Liver (tissue), 9 donors: ENCODE measurements around the gene NRG3. TPM values are rescaled to one million over a fixed set of nuclear protein-coding genes. Genes with fewer than 3 reads are reported as not detected.

Experiments
- DNase-seq: peaks from one replicate; pipeline ENCODE4 v3.0.0-alpha.2; 2017; ENCODE audit warnings: low spot score
- H3K27ac ChIP-seq, 2 donors: one replicate each; pipeline ENCODE4 v1.7.0; 2013; ENCODE audit warnings: inconsistent platforms in 2 of 2, low read length in 2 of 2, control low read depth in 1 of 2, low read depth in 1 of 2, mild to moderate bottlenecking in 1 of 2
- H3K27me3 ChIP-seq, 4 donors: one replicate each; pipeline versions ENCODE4 v1.6.1 to v1.7.0; 2013; ENCODE audit warnings: low read length in 3 of 4, inconsistent platforms in 1 of 4, mild to moderate bottlenecking in 1 of 4, moderate library complexity in 1 of 4; ENCODE audit not compliant: control insufficient read depth in 4 of 4, insufficient read depth in 4 of 4
- H3K36me3 ChIP-seq, 4 donors: one replicate each; pipeline versions ENCODE4 v1.6.1 to v1.7.0; 2013; ENCODE audit warnings: low read length in 3 of 4, mild to moderate bottlenecking in 3 of 4, low read depth in 1 of 4, moderate library complexity in 1 of 4; ENCODE audit not compliant: control insufficient read depth in 4 of 4, insufficient read depth in 3 of 4
- H3K4me1 ChIP-seq, 4 donors: one replicate each; pipeline versions ENCODE4 v1.6.1 to v1.7.0; 2013; ENCODE audit warnings: low read length in 3 of 4, mild to moderate bottlenecking in 3 of 4, moderate library complexity in 1 of 4; ENCODE audit not compliant: control insufficient read depth in 4 of 4, insufficient read depth in 4 of 4
- H3K4me3 ChIP-seq, 3 donors: one replicate each; pipeline versions ENCODE4 v1.6.1 to v1.7.0; 2013; ENCODE audit warnings: low read length in 3 of 3, control low read depth in 1 of 3, low read depth in 1 of 3, mild to moderate bottlenecking in 1 of 3
- H3K9ac ChIP-seq, 2 donors: one replicate each; pipeline ENCODE4 v1.7.0; 2013; ENCODE audit warnings: low read length in 2 of 2, mild to moderate bottlenecking in 2 of 2, moderate library complexity in 2 of 2, control low read depth in 1 of 2, low read depth in 1 of 2
- H3K9me3 ChIP-seq, 4 donors: one replicate each; pipeline versions ENCODE4 v1.6.1 to v1.7.0; 2013; ENCODE audit warnings: low read length in 3 of 4; ENCODE audit not compliant: control insufficient read depth in 4 of 4
- ATF3 ChIP-seq: IDR thresholded peaks from 2 replicates; pipeline ENCODE4 v1.6.1; 2016; ENCODE audit warnings: antibody characterized with exemption
- EGR1 ChIP-seq, 2 donors: IDR thresholded peaks; 2 replicates each; pipeline ENCODE4 v1.6.1; 2016 to 2018; ENCODE audit warnings: antibody characterized with exemption in 2 of 2, low read depth in 2 of 2
- FOXA1 ChIP-seq: IDR thresholded peaks from 2 replicates; pipeline ENCODE4 v1.6.1; 2016; ENCODE audit warnings: antibody characterized with exemption
- FOXA2 ChIP-seq: IDR thresholded peaks from 2 replicates; pipeline ENCODE4 v1.6.1; 2016; ENCODE audit warnings: antibody characterized with exemption
- GABPA ChIP-seq, 2 donors: IDR thresholded peaks in 1 of 2; conservative IDR thresholded peaks in 1 of 2; 2 replicates each; pipeline ENCODE4 v1.6.1; 2016; ENCODE audit warnings: antibody characterized with exemption in 2 of 2, mild to moderate bottlenecking in 1 of 2, moderate library complexity in 1 of 2
- HNF4A ChIP-seq, 2 donors: conservative IDR thresholded peaks; 2 replicates each; pipeline ENCODE4 v1.6.1; 2016; ENCODE audit warnings: antibody characterized with exemption in 2 of 2, mild to moderate bottlenecking in 2 of 2
- HNF4G ChIP-seq: IDR thresholded peaks from 2 replicates; pipeline ENCODE4 v1.6.1; 2016; ENCODE audit warnings: antibody characterized with exemption
- JUND ChIP-seq, 2 donors: IDR thresholded peaks; 2 replicates each; pipeline ENCODE4 v1.6.1; 2016; ENCODE audit warnings: antibody characterized with exemption in 2 of 2
- MAX ChIP-seq: IDR thresholded peaks from 2 replicates; pipeline ENCODE4 v1.6.1; 2016; ENCODE audit warnings: antibody characterized with exemption
- NR2F2 ChIP-seq: IDR thresholded peaks from 2 replicates; pipeline ENCODE4 v1.6.1; 2016; ENCODE audit warnings: antibody characterized with exemption
- RAD21 ChIP-seq, 2 donors: IDR thresholded peaks; 2 replicates each; pipeline ENCODE4 v1.6.1; 2016; ENCODE audit warnings: antibody characterized with exemption in 2 of 2, mild to moderate bottlenecking in 2 of 2
- REST ChIP-seq: IDR thresholded peaks from 2 replicates; pipeline ENCODE4 v1.6.1; 2016; ENCODE audit warnings: antibody characterized with exemption, mild to moderate bottlenecking
- RXRA ChIP-seq, 2 donors: IDR thresholded peaks; 2 replicates each; pipeline ENCODE4 v1.6.1; 2017 to 2018; ENCODE audit warnings: antibody characterized with exemption in 2 of 2, mild to moderate bottlenecking in 1 of 2
- SP1 ChIP-seq: IDR thresholded peaks from 2 replicates; pipeline ENCODE4 v1.6.1; 2018; ENCODE audit warnings: antibody characterized with exemption, mild to moderate bottlenecking
- TAF1 ChIP-seq: conservative IDR thresholded peaks from 2 replicates; pipeline ENCODE4 v1.6.1; 2016; ENCODE audit warnings: antibody characterized with exemption, mild to moderate bottlenecking
- YY1 ChIP-seq: IDR thresholded peaks from 2 replicates; pipeline ENCODE4 v1.6.1; 2016; ENCODE audit warnings: antibody characterized with exemption, mild to moderate bottlenecking
- ZBTB33 ChIP-seq: IDR thresholded peaks from 2 replicates; pipeline ENCODE4 v1.6.1; 2016; ENCODE audit warnings: antibody characterized with exemption
- WGBS: extraction: QIAGEN DNeasy Blood & Tissue Kit; methylation state at CpG from one replicate; pipeline ENCODE4 v1.1.7; 2013; 5-methylcytosine and 5-hydroxymethylcytosine counted together
- polyA plus RNA-seq, 2 donors: library from polyadenylated mRNA; stranded (reverse) in 1 of 2; unstranded in 1 of 2; fragments of 200-250 nt in 1 of 2; fragments of >200 nt in 1 of 2; fragmentation: Nextera tagmentation in 1 of 2; extraction: Ambion mirVana in 1 of 2; gene quantifications; one replicate each; pipeline versions ENCODE4 v1.2.1 to v1.2.3, GENCODE V29; 2013 to 2015
- total RNA-seq, 2 donors: library from RNA; depleted of rRNA; stranded (reverse); fragments of >200 nt; gene quantifications; one replicate each; pipeline ENCODE4 v1.2.3, GENCODE V29; 2014
- donor health status: healthy.
- donor health status: healthy.
- donor health status: healthy.
- donor health status: healthy.
- donor health status: healthy.

Gene NRG3
- total and polyA plus RNA-seq, 4 donors, result 0.24 to 3.7 (median 0.38) TPM

- H3K9ac ChIP-seq, result no peak overlapping the region
- WGBS, result 69% methylated on average over 1 of the region's 1 CpG
- no peak for DNase-seq
Observed at GRCh38 chr10:82249141-82249540, 374.1 kb downstream of the NRG3 start.

GRCh38 chr10:82251222-82251906, 376.4 kb downstream of the NRG3 start:
- Histone ChIP-seq H3K9ac (no peak overlapping the region), H3K9me3 (no peaks in the 10 kb centered on the region), H3K4me3 (no peak overlapping the region), H3K27me3 (no peaks in the 10 kb centered on the region), H3K36me3 (no peaks in the 10 kb centered on the region), H3K4me1 (peaks cover 0 to 3% (median 1%) of the 10 kb centered on the region in 4 donors), H3K27ac (no peak overlapping the region)
- WGBS, result 84% methylated on average over 8 of the region's 8 CpGs
- no peak for DNase-seq
- TF ChIP-seq TAF1 (no peak), REST (no peak), JUND (IDR thresholded peaks at IDR 0.05) (no peak), FOXA2 (no peak), HNF4A (conservative IDR thresholded peaks at IDR 0.05) (no peak), YY1 (no peak), EGR1 (IDR thresholded peaks at IDR 0.05; ENCODE audit: low read depth in 2 of 2) (no peak), HNF4G (no peak), ZBTB33 (no peak), RAD21 (IDR thresholded peaks at IDR 0.05) (no peak), RXRA (IDR thresholded peaks at IDR 0.05) (no peak), NR2F2 (no peak), ATF3 (no peak), GABPA (IDR thresholded peaks at IDR 0.05 in 1 of 2, conservative IDR thresholded peaks at IDR 0.05 in 1 of 2) (no peak), FOXA1 (no peak), MAX (no peak), SP1 (no peak)

More at GRCh38 chr10:82249141-82249540, 374.1 kb downstream of the NRG3 start:
- Histone ChIP-seq H3K9me3 (no peaks in the 10 kb centered on the region), H3K4me3 (no peak overlapping the region), H3K4me1 (peaks cover 0 to 3% (median 1%) of the 10 kb centered on the region in 4 donors), H3K36me3 (no peaks in the 10 kb centered on the region), H3K27ac (no peak overlapping the region), H3K27me3 (no peaks in the 10 kb centered on the region)
- no peak for TF ChIP-seq RAD21 (IDR thresholded peaks at IDR 0.05)
- no peak for TF ChIP-seq ZBTB33
- no peak for TF ChIP-seq FOXA1
- no peak for TF ChIP-seq HNF4A (conservative IDR thresholded peaks at IDR 0.05)
